GM12874 (cell line): Measurements from ENCODE around the gene MYOM1.

Experiments
- TF ChIP-seq, protein P1 (sequence below): IDR thresholded peaks from 2 replicates; pipeline ENCODE4 v1.5.1; 2011; ENCODE audit warnings: low read depth, mild to moderate bottlenecking, control low read depth, low read length, moderate library complexity; ENCODE audit not compliant: insufficient read depth

MYOM1 gene

DNA sequence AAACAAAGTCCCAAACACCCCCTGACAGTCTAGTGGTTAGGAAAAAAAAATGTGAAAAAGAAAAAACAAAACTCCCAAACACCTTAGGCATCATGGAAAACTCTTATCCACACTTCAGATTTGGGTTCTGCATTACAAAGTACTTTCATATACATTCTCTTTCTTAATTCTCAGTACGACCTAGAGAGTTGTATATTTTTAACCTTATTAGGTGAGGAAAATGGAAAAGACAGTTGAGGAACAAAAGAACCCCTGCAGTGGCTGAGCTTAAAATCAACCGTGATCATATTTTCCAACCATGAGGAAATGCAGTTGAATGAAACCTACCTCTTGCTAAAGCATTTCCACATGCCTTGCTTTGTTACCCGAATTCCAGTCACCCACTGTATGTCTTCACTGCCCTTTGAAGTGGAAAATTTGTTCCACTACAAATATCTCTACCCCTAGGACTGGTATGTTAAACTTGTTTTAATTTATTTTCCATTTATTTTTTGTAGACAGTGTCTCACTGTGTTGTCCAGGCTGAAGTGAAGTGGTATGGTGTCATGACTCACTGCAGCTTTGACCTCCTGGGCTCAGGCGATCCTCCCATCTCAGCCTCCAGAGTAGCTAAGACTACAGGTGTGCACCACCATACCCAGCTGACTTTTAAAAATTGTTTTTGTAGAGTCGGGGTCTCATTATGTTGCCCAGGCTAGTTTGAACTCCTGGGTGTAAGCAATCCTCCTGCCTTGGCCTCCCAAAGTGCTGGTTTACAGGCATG lies 149.9 kb downstream of the MYOM1 start:
- TF ChIP-seq, protein P1, sequence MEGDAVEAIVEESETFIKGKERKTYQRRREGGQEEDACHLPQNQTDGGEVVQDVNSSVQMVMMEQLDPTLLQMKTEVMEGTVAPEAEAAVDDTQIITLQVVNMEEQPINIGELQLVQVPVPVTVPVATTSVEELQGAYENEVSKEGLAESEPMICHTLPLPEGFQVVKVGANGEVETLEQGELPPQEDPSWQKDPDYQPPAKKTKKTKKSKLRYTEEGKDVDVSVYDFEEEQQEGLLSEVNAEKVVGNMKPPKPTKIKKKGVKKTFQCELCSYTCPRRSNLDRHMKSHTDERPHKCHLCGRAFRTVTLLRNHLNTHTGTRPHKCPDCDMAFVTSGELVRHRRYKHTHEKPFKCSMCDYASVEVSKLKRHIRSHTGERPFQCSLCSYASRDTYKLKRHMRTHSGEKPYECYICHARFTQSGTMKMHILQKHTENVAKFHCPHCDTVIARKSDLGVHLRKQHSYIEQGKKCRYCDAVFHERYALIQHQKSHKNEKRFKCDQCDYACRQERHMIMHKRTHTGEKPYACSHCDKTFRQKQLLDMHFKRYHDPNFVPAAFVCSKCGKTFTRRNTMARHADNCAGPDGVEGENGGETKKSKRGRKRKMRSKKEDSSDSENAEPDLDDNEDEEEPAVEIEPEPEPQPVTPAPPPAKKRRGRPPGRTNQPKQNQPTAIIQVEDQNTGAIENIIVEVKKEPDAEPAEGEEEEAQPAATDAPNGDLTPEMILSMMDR, result no peak

DNA sequence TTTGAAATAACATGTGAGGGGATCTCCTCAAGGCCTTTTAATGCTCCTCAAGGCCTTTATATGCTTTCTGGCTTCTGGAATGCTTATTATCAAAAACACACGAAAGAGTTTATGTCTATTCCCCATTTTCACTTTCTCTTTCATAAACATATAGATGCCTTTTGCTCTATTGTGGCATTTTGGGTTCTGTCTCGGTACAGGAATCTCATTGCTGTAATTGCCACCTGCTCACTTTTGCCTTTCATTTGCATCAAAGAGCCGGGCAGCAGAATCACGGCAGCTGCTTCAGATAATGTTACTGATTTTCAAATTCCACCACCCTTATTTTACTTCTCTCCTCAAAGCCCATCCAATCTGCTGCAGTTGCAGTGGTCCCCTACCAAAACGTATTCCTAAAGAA lies 152.0 kb downstream of the MYOM1 start:
- TF ChIP-seq, protein P1, result no peak

DNA sequence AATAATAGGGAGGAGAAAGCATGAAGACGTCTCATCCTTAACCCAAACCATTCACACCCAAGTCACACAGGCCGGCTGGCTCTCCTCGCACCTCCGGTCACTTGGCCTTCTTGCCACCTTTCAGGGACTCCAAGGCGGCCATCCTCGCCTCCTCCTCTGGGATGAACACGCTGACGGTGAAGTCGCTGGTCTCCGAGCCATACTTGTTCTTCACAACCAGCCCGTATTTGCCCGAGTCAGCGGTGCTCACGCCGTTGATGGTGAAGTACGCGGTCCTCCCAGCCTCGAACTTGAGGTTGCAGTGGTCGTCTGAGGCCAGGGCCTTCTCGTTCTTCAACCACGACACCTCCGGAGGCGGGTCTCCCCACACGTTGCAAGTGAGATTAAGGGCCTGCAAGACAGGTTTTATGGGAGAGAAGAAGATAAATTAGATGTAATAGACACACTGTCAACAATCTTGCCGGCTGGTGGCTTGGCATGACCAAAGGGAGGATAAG lies 152.6 kb downstream of the MYOM1 start:
- TF ChIP-seq, protein P1, result no peak

DNA sequence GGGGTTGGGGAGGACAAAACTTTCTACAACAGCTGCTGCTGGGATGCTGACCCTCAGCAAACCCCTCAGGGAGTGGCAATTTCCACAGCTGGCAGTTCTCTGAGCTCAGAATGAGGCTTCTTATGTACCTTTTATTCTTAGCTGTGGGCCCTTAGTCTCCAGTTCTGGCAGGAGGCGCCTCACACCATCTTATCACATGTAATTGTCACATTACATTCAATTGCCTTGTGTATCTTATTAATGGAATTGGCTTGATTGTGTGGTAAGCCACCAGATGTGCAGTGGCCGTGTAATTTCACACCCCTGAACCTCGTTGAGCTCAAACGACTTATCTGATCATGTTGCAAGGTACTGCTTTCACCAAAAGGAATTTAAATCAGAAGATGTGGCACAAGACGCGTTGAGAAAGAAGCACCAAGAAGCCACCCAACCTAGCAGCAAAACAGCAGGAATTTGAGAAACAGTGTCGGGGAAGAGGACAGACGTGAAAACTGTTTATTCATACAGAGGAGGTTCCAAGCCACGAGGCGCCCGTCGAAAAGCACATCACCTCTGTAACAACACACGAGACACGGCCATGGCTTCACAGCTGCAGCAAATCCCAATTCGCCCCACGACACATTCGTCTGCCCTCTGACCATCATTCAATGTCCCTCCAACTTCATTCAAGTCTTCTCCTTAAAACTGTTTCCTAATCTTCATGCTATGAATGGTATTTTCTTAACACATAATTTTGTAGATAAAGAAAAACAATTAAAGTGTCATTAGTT lies 153.2 kb downstream of the MYOM1 start:
- TF ChIP-seq, protein P1, result no peak

- TF ChIP-seq, protein P1, result peak; percentile 88
Measured at GRCh38 chr18:3062798-3063680, 156.7 kb downstream of the MYOM1 start.

DNA sequence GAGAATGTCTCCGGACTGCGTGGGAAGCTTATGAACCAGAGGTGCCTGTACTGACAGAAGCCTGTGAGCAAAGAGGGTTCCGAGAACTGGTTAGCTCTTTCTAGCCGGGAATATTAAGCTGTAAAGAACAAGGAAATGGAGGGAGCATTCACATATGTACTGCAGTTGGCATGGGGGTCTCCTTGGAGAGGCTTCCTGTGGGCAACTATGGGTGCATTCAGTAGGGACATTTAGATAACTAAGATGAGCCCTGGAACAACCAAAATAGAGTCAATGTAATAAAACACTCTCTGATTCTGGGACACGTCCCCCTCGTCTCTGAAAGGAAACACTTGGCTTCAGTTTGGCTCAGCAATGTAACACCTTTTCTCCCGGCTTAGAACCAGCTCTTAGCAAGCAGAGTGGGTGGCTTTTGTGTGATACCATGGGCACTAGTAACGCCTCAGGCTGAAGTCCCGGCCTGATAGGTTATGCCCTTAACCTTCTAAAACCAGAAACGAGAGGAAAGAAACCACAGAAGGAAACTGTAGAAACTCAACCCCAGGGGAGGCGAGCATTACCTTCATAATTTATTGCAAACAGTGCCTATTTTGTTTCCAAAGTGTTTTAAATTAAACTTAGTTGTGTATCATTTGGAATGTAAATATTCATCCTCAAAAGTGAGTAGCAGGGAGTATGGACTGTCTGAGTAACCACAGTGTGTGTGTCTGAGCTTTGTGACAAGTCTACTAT lies 158.0 kb downstream of the MYOM1 start:
- TF ChIP-seq, protein P1, result no peak
